ENCODE results near the gene MAPK9. TPM values are rescaled to one million over a fixed set of nuclear protein-coding genes. Genes with fewer than 3 reads are reported as not detected.
A peak's percentile ranks its signal among the peaks of the same experiment; 100 is the strongest.

The MAPK9 gene
- total RNA-seq, 1 experiment from 2014 or later, result 93.1 TPM

DNA sequence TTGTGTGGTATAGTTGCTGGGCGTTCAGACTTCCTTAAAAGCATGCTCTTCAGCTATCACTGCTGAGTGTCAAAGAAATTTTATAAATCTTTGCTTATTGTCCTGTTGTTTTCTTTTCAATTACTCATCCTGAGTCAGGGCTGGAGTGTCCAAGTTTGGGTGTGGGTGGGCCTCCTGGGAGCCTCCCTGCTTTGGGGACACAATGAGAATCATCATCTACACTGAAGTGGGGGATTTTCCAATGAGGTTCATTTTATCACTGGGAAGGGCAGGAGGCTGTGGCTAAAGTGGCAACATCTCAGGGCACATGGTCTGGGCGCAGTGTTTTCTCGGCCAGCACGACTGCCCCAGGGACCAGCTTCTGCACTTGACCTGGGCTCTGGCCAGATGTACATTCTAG, 41.8 kb upstream of the MAPK9 start:
- CTCF ChIA-PET, result no interaction called here
- Histone ChIP-seq H3K4me1 (no peaks in the 10 kb centered on the region), H3K4me3 (ENCODE audit: low read depth, low read length) (no peak overlapping the region), H3K9me3 (no peaks in the 10 kb centered on the region), H3K27me3 (replicated peaks; ENCODE audit: control insufficient read depth, insufficient read depth, low read length) (no peaks in the 10 kb centered on the region), H3K36me3 (ENCODE audit: control insufficient read depth, insufficient read depth, low read length) (no peaks in the 10 kb centered on the region)
- TF ChIP-seq, protein P1, sequence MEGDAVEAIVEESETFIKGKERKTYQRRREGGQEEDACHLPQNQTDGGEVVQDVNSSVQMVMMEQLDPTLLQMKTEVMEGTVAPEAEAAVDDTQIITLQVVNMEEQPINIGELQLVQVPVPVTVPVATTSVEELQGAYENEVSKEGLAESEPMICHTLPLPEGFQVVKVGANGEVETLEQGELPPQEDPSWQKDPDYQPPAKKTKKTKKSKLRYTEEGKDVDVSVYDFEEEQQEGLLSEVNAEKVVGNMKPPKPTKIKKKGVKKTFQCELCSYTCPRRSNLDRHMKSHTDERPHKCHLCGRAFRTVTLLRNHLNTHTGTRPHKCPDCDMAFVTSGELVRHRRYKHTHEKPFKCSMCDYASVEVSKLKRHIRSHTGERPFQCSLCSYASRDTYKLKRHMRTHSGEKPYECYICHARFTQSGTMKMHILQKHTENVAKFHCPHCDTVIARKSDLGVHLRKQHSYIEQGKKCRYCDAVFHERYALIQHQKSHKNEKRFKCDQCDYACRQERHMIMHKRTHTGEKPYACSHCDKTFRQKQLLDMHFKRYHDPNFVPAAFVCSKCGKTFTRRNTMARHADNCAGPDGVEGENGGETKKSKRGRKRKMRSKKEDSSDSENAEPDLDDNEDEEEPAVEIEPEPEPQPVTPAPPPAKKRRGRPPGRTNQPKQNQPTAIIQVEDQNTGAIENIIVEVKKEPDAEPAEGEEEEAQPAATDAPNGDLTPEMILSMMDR (IDR thresholded peaks at IDR 0.05; ENCODE audit: insufficient read depth in 1 of 2, low read depth in 1 of 2, low read length in 1 of 2, severe bottlenecking in 1 of 2, unreplicated experiment in 1 of 2), result no peak
- no peak overlapping the region for H3K4me3 Mint-ChIP-seq (ENCODE audit: unreplicated experiment)
- H3K9me3 Mint-ChIP-seq (ENCODE audit: unreplicated experiment), result no peaks in the 10 kb centered on the region
- no peaks in the 10 kb centered on the region for H3K4me1 Mint-ChIP-seq (ENCODE audit: low read depth, unreplicated experiment)
- no TSS peak for BruUV-seq (replicated peaks)
- POLR2A ChIA-PET, result no interaction called here
- no peaks in the 10 kb centered on the region for H3K36me3 Mint-ChIP-seq (ENCODE audit: insufficient read depth, unreplicated experiment)
- no peak overlapping the region for H3K27ac Mint-ChIP-seq (ENCODE audit: unreplicated experiment)
- no peak for DNase-seq
- intact Hi-C loops (cut with micrococcal nuclease; ENCODE audit: unreplicated experiment), result no loop called here
- peaks cover 3% of the 10 kb centered on the region for H3K27me3 Mint-ChIP-seq (ENCODE audit: insufficient read depth, unreplicated experiment)

DNA sequence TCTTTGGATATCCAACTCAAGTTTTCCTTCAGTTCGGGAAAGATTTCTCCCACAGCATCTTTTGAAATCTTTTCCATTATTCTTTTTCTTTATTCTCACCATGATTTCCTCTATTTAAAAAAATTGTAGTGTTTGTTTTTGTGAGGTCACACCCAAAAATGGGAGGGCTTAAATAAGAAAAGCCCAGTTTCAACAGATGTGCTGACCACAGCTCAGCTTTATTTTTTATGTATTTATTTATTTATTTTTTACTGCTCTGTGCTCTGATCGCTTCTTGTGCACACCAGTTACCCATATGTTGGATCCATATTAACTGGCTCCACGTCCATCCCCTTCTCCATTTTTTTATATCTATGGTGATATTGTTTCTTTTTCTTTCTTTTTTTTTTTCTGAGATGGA, 41.0 kb upstream of the MAPK9 start:
- intact Hi-C loops (cut with micrococcal nuclease; ENCODE audit: unreplicated experiment), result no loop called here
- ChIA-PET POLR2A (no interaction called here), CTCF (interaction anchor here (0.6 to 1.5 kb wide), 3 partner anchors 17 to 76 kb away, joined by 4 to 7 read pairs (median 6); no protein-coding TSS in a partner anchor)
- Histone ChIP-seq H3K4me3 (ENCODE audit: low read depth, low read length) (no peak overlapping the region), H3K36me3 (ENCODE audit: control insufficient read depth, insufficient read depth, low read length) (no peaks in the 10 kb centered on the region), H3K9me3 (no peaks in the 10 kb centered on the region), H3K4me1 (no peaks in the 10 kb centered on the region), H3K27me3 (replicated peaks; ENCODE audit: control insufficient read depth, insufficient read depth, low read length) (no peaks in the 10 kb centered on the region)
- Mint-ChIP-seq H3K9me3 (ENCODE audit: unreplicated experiment) (no peaks in the 10 kb centered on the region), H3K27ac (ENCODE audit: unreplicated experiment) (no peak overlapping the region), H3K27me3 (ENCODE audit: insufficient read depth, unreplicated experiment) (peaks cover 3% of the 10 kb centered on the region), H3K36me3 (ENCODE audit: insufficient read depth, unreplicated experiment) (no peaks in the 10 kb centered on the region), H3K4me1 (ENCODE audit: low read depth, unreplicated experiment) (no peaks in the 10 kb centered on the region), H3K4me3 (ENCODE audit: unreplicated experiment) (no peak overlapping the region)
- TF ChIP-seq, protein P1 (IDR thresholded peaks at IDR 0.05; ENCODE audit: insufficient read depth in 1 of 2, low read depth in 1 of 2, low read length in 1 of 2, severe bottlenecking in 1 of 2, unreplicated experiment in 1 of 2), result no peak
- no peak for DNase-seq
- BruUV-seq (replicated peaks), result no TSS peak

DNA sequence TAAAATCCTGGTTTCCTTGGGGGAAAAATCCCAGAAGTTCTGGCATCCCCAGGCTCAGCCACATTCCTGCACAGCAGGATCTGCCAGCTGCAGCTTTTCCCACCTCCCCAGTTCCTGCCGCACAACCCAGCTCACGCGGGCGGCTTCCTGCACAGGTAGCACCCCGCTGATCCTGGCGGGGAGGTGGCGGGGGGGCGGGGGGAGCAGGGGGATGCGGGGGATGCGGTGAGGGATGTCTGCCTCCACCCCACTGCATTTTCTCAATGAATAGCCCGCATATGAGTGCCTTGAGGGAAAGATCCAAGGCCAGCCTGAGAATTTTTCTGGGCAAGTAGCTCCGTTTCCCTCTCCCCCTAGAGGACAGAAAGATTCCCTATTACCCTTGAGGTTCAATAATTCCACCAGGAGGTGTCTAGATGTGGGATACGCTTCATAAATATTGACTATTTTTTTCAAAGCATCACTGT, 40.2 kb upstream of the MAPK9 start:
- H3K4me1 ChIP-seq, result no peaks in the 10 kb centered on the region
- Mint-ChIP-seq H3K9me3 (ENCODE audit: unreplicated experiment) (no peaks in the 10 kb centered on the region), H3K27ac (ENCODE audit: unreplicated experiment) (no peak overlapping the region), H3K27me3 (ENCODE audit: insufficient read depth, unreplicated experiment) (peaks cover 3% of the 10 kb centered on the region), H3K4me1 (ENCODE audit: low read depth, unreplicated experiment) (no peaks in the 10 kb centered on the region), H3K36me3 (ENCODE audit: insufficient read depth, unreplicated experiment) (no peaks in the 10 kb centered on the region), H3K4me3 (ENCODE audit: unreplicated experiment) (no peak overlapping the region)
- no peaks in the 10 kb centered on the region for H3K9me3 ChIP-seq
- H3K4me3 ChIP-seq (ENCODE audit: low read depth, low read length), result no peak overlapping the region
- ChIA-PET POLR2A (no interaction called here), CTCF (interaction anchor here (0.6 to 1.5 kb wide), 9 partner anchors 12 to 551 kb away, joined by 3 to 7 read pairs (median 4); no protein-coding TSS in a partner anchor)
- H3K27me3 ChIP-seq (replicated peaks; ENCODE audit: control insufficient read depth, insufficient read depth, low read length), result no peaks in the 10 kb centered on the region
- BruUV-seq (replicated peaks), result no TSS peak
- intact Hi-C loops (cut with micrococcal nuclease; ENCODE audit: unreplicated experiment), result no loop called here
- TF ChIP-seq, protein P1 (IDR thresholded peaks at IDR 0.05; ENCODE audit: insufficient read depth in 1 of 2, low read depth in 1 of 2, low read length in 1 of 2, severe bottlenecking in 1 of 2, unreplicated experiment in 1 of 2), result peak; percentile 12 to 29
- no peak for DNase-seq
- H3K36me3 ChIP-seq (ENCODE audit: control insufficient read depth, insufficient read depth, low read length), result no peaks in the 10 kb centered on the region
